HG03139 (cell line): ENCODE data around the gene TPRX1.
"Not testable (repeated sequence)": the region's sequence is repeated elsewhere in the genome, so short reads cannot be mapped to it uniquely, and the experiment has no call there.

Experiments
- ATAC-seq: cut with Tn5 transposase; IDR thresholded peaks from one replicate; pipeline ENCODE4 v1.9.1; 2021; ENCODE audit not compliant: unreplicated experiment

Gene TPRX1

GRCh38 chr19:47768604-47769003 is 35.7 kb downstream of the TPRX1 start:
- no peak for ATAC-seq

- ATAC-seq, result no peak
Observed at GRCh38 chr19:47767349-47767748, 37.0 kb downstream of the TPRX1 start.

GRCh38 chr19:47766670-47767069 is 37.7 kb downstream of the TPRX1 start:
- no peak for ATAC-seq

- no peak for ATAC-seq
Observed at GRCh38 chr19:47766359-47766620, 38.1 kb downstream of the TPRX1 start.

- no peak for ATAC-seq
Observed at GRCh38 chr19:47765523-47766358, 38.6 kb downstream of the TPRX1 start.

GRCh38 chr19:47764705-47765104 is 39.6 kb downstream of the TPRX1 start:
- not testable (repeated sequence) for ATAC-seq

- no peak for ATAC-seq
Observed at GRCh38 chr19:47762615-47763308, 41.6 kb downstream of the TPRX1 start.

- ATAC-seq, result no peak
Observed at GRCh38 chr19:47762151-47762550, 42.2 kb downstream of the TPRX1 start.

GRCh38 chr19:47761566-47761965 is 42.8 kb downstream of the TPRX1 start:
- no peak for ATAC-seq

- no peak for ATAC-seq
Observed at GRCh38 chr19:47760632-47760999, 43.7 kb downstream of the TPRX1 start.

- ATAC-seq, result no peak
Observed at GRCh38 chr19:47758443-47758804, 45.9 kb downstream of the TPRX1 start.

- ATAC-seq, result no peak
Observed at GRCh38 chr19:47757617-47758442, 46.5 kb downstream of the TPRX1 start.

- no peak for ATAC-seq
Observed at GRCh38 chr19:47756953-47757608, 47.3 kb downstream of the TPRX1 start.

GRCh38 chr19:47756627-47756929 is 47.8 kb downstream of the TPRX1 start:
- no peak for ATAC-seq

GRCh38 chr19:47755762-47756626 is 48.4 kb downstream of the TPRX1 start:
- no peak for ATAC-seq

- ATAC-seq, result no peak
Observed at GRCh38 chr19:47755065-47755761, 49.1 kb downstream of the TPRX1 start.

GRCh38 chr19:47754206-47755064 is 49.9 kb downstream of the TPRX1 start:
- ATAC-seq, result no peak

- no peak for ATAC-seq
Observed at GRCh38 chr19:47752440-47753211, 51.7 kb downstream of the TPRX1 start.
